IMR-90 (cell line): Measurements from ENCODE around the gene MAGI1. TPM values are rescaled to one million over a fixed set of nuclear protein-coding genes. Genes with fewer than 3 reads are reported as not detected.

Source experiments
- ATAC-seq: fragments of 200-7000 bp; cut with Tn5 transposase; 2 replicates; pipeline ENCODE4 v1.9.1; 2020; ENCODE audit warnings: low read depth, mild to moderate bottlenecking, moderate library complexity
- BruUV-seq: library from RNA; stranded (reverse); fragments of 400-500 nt; replicated peaks from 2 replicates; lab custom pipeline; 2021; lab: Mats Ljungman, UMichigan
- CTCF ChIA-PET: fragments of 300-600 bp; formaldehyde crosslinking; extraction: SDS; loops from one replicate; lab custom pipeline; 2021; ENCODE audit warnings: antibody characterized with exemption; lab: Yijun Ruan, JAX
- POLR2A ChIA-PET: fragments of 300-600 bp; sonication (Branson Sonifier 250); formaldehyde crosslinking; loops from one replicate; lab custom pipeline; 2022; ENCODE audit warnings: antibody characterized with exemption; ENCODE audit not compliant: unreplicated experiment; lab: Charles Lee
- DNase-seq: peaks from one replicate; pipeline ENCODE4 v3.0.0; 2013
- H2AFZ ChIP-seq: replicated peaks from 2 replicates; pipeline ENCODE3; 2013; ENCODE audit warnings: low read length, mild to moderate bottlenecking; ENCODE audit not compliant: poor library complexity
- H2AK5ac ChIP-seq: 2 replicates; pipeline ENCODE4 v1.6.1; 2013; ENCODE audit warnings: low read depth, low read length, inconsistent platforms
- H2AK9ac ChIP-seq: replicated peaks from 2 replicates; pipeline ENCODE3; 2013; ENCODE audit warnings: mild to moderate bottlenecking, low read depth, low read length, moderate library complexity; ENCODE audit not compliant: poor library complexity
- H2BK120ac ChIP-seq: 2 replicates; pipeline ENCODE4 v1.6.1; 2013; ENCODE audit warnings: low read depth, low read length, inconsistent platforms
- H2BK15ac ChIP-seq: 3 replicates; pipeline ENCODE4 v1.6.1; 2013; ENCODE audit warnings: low read depth, low read length, inconsistent platforms
- H2BK20ac ChIP-seq: 2 replicates; pipeline ENCODE4 v1.6.1; 2013; ENCODE audit warnings: low read depth, mild to moderate bottlenecking, inconsistent platforms, low read length, moderate library complexity
- H2BK5ac ChIP-seq: 2 replicates; pipeline ENCODE4 v1.6.1; 2013; ENCODE audit warnings: mild to moderate bottlenecking, low read depth, low read length, inconsistent platforms; ENCODE audit not compliant: poor library complexity, severe bottlenecking
- H3K14ac ChIP-seq: replicated peaks from 2 replicates; pipeline ENCODE4 v1.6.1; 2013; ENCODE audit warnings: low read depth, low read length, inconsistent platforms
- H3K18ac ChIP-seq: 2 replicates; pipeline ENCODE4 v1.6.1; 2013; ENCODE audit warnings: low read depth, low read length, control low read depth
- H3K23ac ChIP-seq: 2 replicates; pipeline ENCODE4 v1.6.1; 2013; ENCODE audit warnings: low read depth, low read length, inconsistent platforms
- H3K27ac ChIP-seq: 2 replicates; pipeline ENCODE4 v1.5.1; 2013; ENCODE audit warnings: mild to moderate bottlenecking, control low read depth, low read length; ENCODE audit not compliant: insufficient read depth
- H3K27me3 ChIP-seq: 2 replicates; pipeline ENCODE4 v1.6.1; 2013; ENCODE audit warnings: low read length; ENCODE audit not compliant: control insufficient read depth, insufficient read depth
- H3K36me3 ChIP-seq: 2 replicates; pipeline ENCODE4 v1.6.1; 2013; ENCODE audit warnings: low read length, mixed read lengths; ENCODE audit not compliant: control insufficient read depth, insufficient read depth
- H3K4ac ChIP-seq: 2 replicates; pipeline ENCODE4 v1.6.1; 2013; ENCODE audit warnings: low read depth, low read length, inconsistent platforms
- H3K4me1 ChIP-seq: 2 replicates; pipeline ENCODE4 v1.6.1; 2013; ENCODE audit warnings: low read length, mixed read lengths; ENCODE audit not compliant: control insufficient read depth, insufficient read depth
- H3K4me2 ChIP-seq: 2 replicates; pipeline ENCODE4 v1.6.1; 2013; ENCODE audit warnings: low read depth, mild to moderate bottlenecking, control low read depth, low read length, moderate library complexity
- H3K4me3 ChIP-seq: 2 replicates; pipeline ENCODE4 v1.5.1; 2013; ENCODE audit warnings: low read depth, mild to moderate bottlenecking, control low read depth, low read length, moderate library complexity; ENCODE audit not compliant: insufficient read depth
- H3K56ac ChIP-seq: 2 replicates; pipeline ENCODE4 v1.6.1; 2013; ENCODE audit warnings: low read length, inconsistent platforms; ENCODE audit not compliant: insufficient read depth; ENCODE audit errors: extremely low read depth
- H3K79me1 ChIP-seq, 2 experiments: 2 replicates each; pipeline ENCODE4 v1.6.1; 2013; ENCODE audit warnings: low read length in 2 of 2, inconsistent platforms in 1 of 2, low read depth in 1 of 2
- H3K9ac ChIP-seq: 2 replicates; pipeline ENCODE4 v1.6.1; 2013; ENCODE audit warnings: low read depth, low read length, control low read depth
- H3K9me1 ChIP-seq: 2 replicates; pipeline ENCODE4 v1.6.1; 2013; ENCODE audit warnings: low read length, inconsistent platforms; ENCODE audit not compliant: insufficient read depth
- H3K9me3 ChIP-seq: 2 replicates; pipeline ENCODE4 v1.6.1; 2013; ENCODE audit warnings: low read length; ENCODE audit not compliant: control insufficient read depth, insufficient read depth
- H4K20me1 ChIP-seq: 2 replicates; pipeline ENCODE4 v1.6.1; 2013; ENCODE audit warnings: low read length, inconsistent platforms; ENCODE audit not compliant: insufficient read depth
- H4K5ac ChIP-seq: 2 replicates; pipeline ENCODE4 v1.6.1; 2013; ENCODE audit warnings: mild to moderate bottlenecking, low read depth, low read length, control low read depth
- H4K8ac ChIP-seq, 2 experiments: 2 replicates each; pipeline ENCODE4 v1.6.1; 2013; ENCODE audit warnings: low read depth in 2 of 2, low read length in 2 of 2, control low read depth in 1 of 2, inconsistent platforms in 1 of 2
- H4K91ac ChIP-seq: 2 replicates; pipeline ENCODE4 v1.6.1; 2013; ENCODE audit warnings: low read depth, low read length, inconsistent platforms; ENCODE audit not compliant: insufficient read depth
- MXI1 ChIP-seq: IDR thresholded peaks from 2 replicates; pipeline ENCODE4 v1.6.1; 2012; ENCODE audit warnings: low read depth, mild to moderate bottlenecking, low read length, moderate library complexity, borderline replicate concordance
- WGBS, 2 experiments: methylation state at CpG; one replicate each; pipeline versions ENCODE4 v1.1.5 to v1.1.7; 2013; ENCODE audit warnings: missing lambda C conversion rate in 2 of 2; ENCODE audit not compliant: insufficient read length in 1 of 2; ENCODE audit errors: extremely low coverage in 2 of 2; 5-methylcytosine and 5-hydroxymethylcytosine counted together
- dilution Hi-C: fragments of 300-500 bp; cut with HindIII; formaldehyde crosslinking; loops from one replicate; pipeline ENCODE4 v1.14.3; 2018; ENCODE audit warnings: low sequenced_read_pairs; ENCODE audit not compliant: unreplicated experiment
- in situ Hi-C: fragments of 300-500 bp; cut with MboI; formaldehyde crosslinking; loops from 3 replicates; pipeline ENCODE4 v1.14.3; 2019; ENCODE audit warnings: low sequenced_read_pairs, inconsistent platforms, mixed read lengths
- intact Hi-C: fragments of 100-400 bp; cut with micrococcal nuclease; formaldehyde crosslinking; loops from 2 replicates; pipeline ENCODE4 v1.10.0; 2022
- polyA plus RNA-seq, 3 experiments: library from polyadenylated mRNA; depleted of rRNA; stranded (reverse); fragments of >200 nt; gene quantifications; 2 replicates each; pipeline ENCODE4 v1.2.3, GENCODE V29; 2012; ENCODE audit warnings: low replicate concordance in 1 of 3
- total RNA-seq: library from RNA; depleted of rRNA; stranded (reverse); fragments of >200 nt; gene quantifications from 2 replicates; pipeline ENCODE4 v1.2.3, GENCODE V29; 2012
- TF ChIP-seq, protein P1 (sequence below): fragments of 150-350 bp; IDR thresholded peaks from 2 replicates; pipeline ENCODE4 v1.6.1; 2016; ENCODE audit warnings: low read depth, mild to moderate bottlenecking, low read length, moderate library complexity, borderline replicate concordance

MAGI1 gene
- total and polyA plus RNA-seq, 2 of the 4 experiments (the other 2 are of a cell fraction) = 14.5 to 24.2 TPM

DNA sequence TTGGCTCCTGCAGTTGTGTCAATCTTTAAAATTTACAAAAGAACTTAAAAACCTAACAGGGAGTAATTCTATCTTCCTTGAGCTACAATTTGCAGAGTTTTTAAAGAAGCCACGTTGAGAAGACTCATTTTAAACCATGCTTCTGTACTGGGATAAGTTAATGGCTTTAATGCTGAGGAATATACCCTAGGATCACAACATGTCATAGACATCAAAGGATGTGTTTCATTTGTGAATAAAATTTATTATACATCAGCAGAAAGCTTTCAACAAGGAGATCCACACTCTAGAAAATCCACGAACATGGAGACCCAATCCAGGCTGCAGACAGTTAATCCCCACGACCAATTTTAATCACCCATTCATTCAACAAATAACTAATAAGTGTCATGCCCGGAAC, 297.2 kb downstream of the MAGI1 start:
- Histone ChIP-seq H3K23ac (no peak overlapping the region), H3K9me3 (no peaks in the 10 kb centered on the region), H3K27ac (no peak overlapping the region), H2BK5ac (no peak overlapping the region), H3K56ac (no peak overlapping the region), H3K27me3 (no peaks in the 10 kb centered on the region), H3K9me1 (no peaks in the 10 kb centered on the region), H2AFZ (no peak overlapping the region), H2BK120ac (no peak overlapping the region), H4K8ac (no peak overlapping the region), H2BK15ac (no peak overlapping the region), H3K4me1 (no peaks in the 10 kb centered on the region), H3K4ac (no peak overlapping the region), H4K5ac (no peak overlapping the region), H3K9ac (no peak overlapping the region), H4K20me1 (peaks cover 4% of the 10 kb centered on the region; the same call in 1 of the 2 replicates), H2AK9ac (no peak overlapping the region), H3K18ac (no peak overlapping the region), H3K4me3 (no peak overlapping the region), H3K36me3 (no peaks in the 10 kb centered on the region), H4K91ac (no peak overlapping the region), H2AK5ac (no peak overlapping the region), H2BK20ac (no peak overlapping the region), H3K79me1 (peaks cover 14 to 21% of the 10 kb centered on the region in 2 experiments), H3K14ac (no peak overlapping the region), H3K4me2 (no peak overlapping the region)
- dilution Hi-C loops = no loop called here
- intact Hi-C loops = no loop called here
- in situ Hi-C loops = loop anchor here (25.0 kb wide), 1 partner anchor 1204 kb away; no protein-coding TSS in a partner anchor
- no TSS peak for BruUV-seq
- 80% methylated on average over 1 of the region's 4 CpGs; no CpG with 5 or more reads in 1 of the 2 experiments for WGBS, 2 experiments
- TF ChIP-seq, protein P1, sequence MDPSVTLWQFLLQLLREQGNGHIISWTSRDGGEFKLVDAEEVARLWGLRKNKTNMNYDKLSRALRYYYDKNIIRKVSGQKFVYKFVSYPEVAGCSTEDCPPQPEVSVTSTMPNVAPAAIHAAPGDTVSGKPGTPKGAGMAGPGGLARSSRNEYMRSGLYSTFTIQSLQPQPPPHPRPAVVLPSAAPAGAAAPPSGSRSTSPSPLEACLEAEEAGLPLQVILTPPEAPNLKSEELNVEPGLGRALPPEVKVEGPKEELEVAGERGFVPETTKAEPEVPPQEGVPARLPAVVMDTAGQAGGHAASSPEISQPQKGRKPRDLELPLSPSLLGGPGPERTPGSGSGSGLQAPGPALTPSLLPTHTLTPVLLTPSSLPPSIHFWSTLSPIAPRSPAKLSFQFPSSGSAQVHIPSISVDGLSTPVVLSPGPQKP = no peak
- TF ChIP-seq MXI1 = no peak
- POLR2A ChIA-PET = no interaction called here
- no peak for DNase-seq
- no peak for ATAC-seq
- CTCF ChIA-PET = no interaction called here
